ENCODE results near the gene TMPRSS6. TPM values are rescaled to one million over a fixed set of nuclear protein-coding genes. Genes with fewer than 3 reads are reported as not detected.

The TMPRSS6 gene
- total RNA-seq, 1 donor from 2014 or later: not detected

DNA sequence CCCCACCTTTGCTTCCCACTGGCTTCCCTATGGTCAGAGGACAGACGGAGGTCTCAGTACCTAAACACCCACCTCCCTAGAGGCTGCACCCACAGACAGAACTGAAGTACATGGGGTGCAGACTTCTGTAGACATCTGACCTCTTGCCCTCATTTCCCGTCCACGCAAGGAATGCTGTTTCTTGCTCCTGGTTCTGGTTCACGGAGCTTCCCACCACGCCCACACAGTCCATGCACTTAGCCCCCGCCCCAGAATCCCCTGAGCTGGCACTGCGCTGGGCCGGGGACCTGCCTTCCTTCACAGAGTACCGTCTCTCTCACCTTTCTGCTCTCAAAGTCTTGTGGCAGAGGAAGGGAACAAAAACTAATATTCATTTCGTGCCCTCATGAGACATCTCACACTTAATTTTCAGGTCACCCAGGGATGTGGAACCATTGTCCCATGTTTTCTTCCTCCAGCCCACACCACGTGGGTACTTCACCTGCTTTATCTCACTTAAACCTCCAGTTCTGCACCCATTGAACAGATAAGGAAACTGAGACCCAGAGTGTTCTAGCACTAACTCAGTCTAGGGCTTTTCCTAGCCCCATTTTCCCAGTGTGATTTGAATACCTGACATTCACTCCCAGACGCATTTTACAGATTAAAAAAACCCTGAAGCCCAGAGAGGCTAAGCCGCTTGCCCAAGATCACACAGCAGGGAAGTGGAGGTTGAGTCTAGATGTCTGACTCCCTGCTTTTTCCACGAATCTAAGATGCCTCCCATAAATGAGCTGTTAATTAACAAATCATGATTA lies 5.7 kb downstream of the TMPRSS6 start:
- intact Hi-C loops (cut with micrococcal nuclease): no loop called here
- Histone ChIP-seq H3K36me3 (no peaks in the 10 kb centered on the region), H3K4me1 (no peaks in the 10 kb centered on the region), H3K9me3 (replicated peaks) (no peaks in the 10 kb centered on the region), H3K27me3 (ENCODE audit: low read depth) (peaks cover 55% of the 10 kb centered on the region), H3K27ac (replicated peaks) (no peak overlapping the region), H3K4me3 (no peak overlapping the region)
- TF ChIP-seq, protein P1, sequence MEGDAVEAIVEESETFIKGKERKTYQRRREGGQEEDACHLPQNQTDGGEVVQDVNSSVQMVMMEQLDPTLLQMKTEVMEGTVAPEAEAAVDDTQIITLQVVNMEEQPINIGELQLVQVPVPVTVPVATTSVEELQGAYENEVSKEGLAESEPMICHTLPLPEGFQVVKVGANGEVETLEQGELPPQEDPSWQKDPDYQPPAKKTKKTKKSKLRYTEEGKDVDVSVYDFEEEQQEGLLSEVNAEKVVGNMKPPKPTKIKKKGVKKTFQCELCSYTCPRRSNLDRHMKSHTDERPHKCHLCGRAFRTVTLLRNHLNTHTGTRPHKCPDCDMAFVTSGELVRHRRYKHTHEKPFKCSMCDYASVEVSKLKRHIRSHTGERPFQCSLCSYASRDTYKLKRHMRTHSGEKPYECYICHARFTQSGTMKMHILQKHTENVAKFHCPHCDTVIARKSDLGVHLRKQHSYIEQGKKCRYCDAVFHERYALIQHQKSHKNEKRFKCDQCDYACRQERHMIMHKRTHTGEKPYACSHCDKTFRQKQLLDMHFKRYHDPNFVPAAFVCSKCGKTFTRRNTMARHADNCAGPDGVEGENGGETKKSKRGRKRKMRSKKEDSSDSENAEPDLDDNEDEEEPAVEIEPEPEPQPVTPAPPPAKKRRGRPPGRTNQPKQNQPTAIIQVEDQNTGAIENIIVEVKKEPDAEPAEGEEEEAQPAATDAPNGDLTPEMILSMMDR (IDR thresholded peaks at IDR 0.05; ENCODE audit: borderline replicate concordance): no peak
- DNase-seq: no peak

- TF ChIP-seq, protein P1 (IDR thresholded peaks at IDR 0.05; ENCODE audit: borderline replicate concordance): no peak
- intact Hi-C loops (cut with micrococcal nuclease): no loop called here
- peaks cover 62% of the 10 kb centered on the region for H3K27me3 ChIP-seq (ENCODE audit: low read depth)
- no peak overlapping the region for H3K27ac ChIP-seq (replicated peaks)
- no peak for DNase-seq
- H3K36me3 ChIP-seq: no peaks in the 10 kb centered on the region
- H3K4me1 ChIP-seq: no peaks in the 10 kb centered on the region
- H3K4me3 ChIP-seq: no peak overlapping the region
- no peaks in the 10 kb centered on the region for H3K9me3 ChIP-seq (replicated peaks)
Observed at GRCh38 chr22:37103151-37103550, 6.4 kb downstream of the TMPRSS6 start.

- Histone ChIP-seq H3K4me3 (no peak overlapping the region), H3K27ac (replicated peaks) (no peak overlapping the region), H3K36me3 (no peaks in the 10 kb centered on the region), H3K27me3 (ENCODE audit: low read depth) (peaks cover 76% of the 10 kb centered on the region), H3K4me1 (no peaks in the 10 kb centered on the region), H3K9me3 (replicated peaks) (no peaks in the 10 kb centered on the region)
- intact Hi-C loops (cut with micrococcal nuclease): no loop called here
- TF ChIP-seq, protein P1 (IDR thresholded peaks at IDR 0.05; ENCODE audit: borderline replicate concordance): no peak
- no peak for DNase-seq
Observed at GRCh38 chr22:37101311-37102066, 8.0 kb downstream of the TMPRSS6 start.

DNA sequence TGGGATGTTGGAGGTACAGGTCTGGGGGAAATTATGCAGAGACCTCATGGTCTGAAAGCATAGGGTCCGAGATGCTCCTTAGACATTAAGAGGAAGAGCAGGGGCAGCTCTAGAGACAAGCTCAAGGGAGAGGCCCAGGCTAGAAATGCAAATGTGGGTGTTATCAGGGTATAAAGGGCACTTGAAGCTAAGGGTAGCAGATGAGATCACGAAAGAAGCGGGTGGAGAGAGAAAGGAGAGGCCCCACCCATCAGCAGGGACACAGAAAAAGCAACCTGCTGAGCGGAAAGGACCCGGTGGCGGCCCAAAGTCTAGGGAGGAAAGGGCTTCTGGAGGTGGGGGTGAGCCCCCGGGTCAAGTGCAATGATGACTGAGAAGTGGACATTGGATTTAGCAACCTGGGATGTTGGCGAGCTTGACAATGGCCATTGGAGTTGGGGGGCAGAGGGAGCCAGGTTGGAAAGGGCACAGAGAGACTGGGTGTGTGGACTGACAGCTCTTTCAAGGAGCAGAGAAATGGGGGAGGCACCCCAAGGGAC lies 8.9 kb downstream of the TMPRSS6 start:
- Histone ChIP-seq H3K4me3 (no peak overlapping the region), H3K4me1 (no peaks in the 10 kb centered on the region), H3K9me3 (replicated peaks) (no peaks in the 10 kb centered on the region), H3K27me3 (ENCODE audit: low read depth) (peaks cover 84% of the 10 kb centered on the region), H3K27ac (replicated peaks) (no peak overlapping the region), H3K36me3 (no peaks in the 10 kb centered on the region)
- intact Hi-C loops (cut with micrococcal nuclease): no loop called here
- TF ChIP-seq, protein P1 (IDR thresholded peaks at IDR 0.05; ENCODE audit: borderline replicate concordance): no peak
- DNase-seq: no peak

- no peak overlapping the region for H3K27ac ChIP-seq (replicated peaks)
- H3K9me3 ChIP-seq (replicated peaks): no peaks in the 10 kb centered on the region
- H3K4me1 ChIP-seq: no peaks in the 10 kb centered on the region
- no peak overlapping the region for H3K4me3 ChIP-seq
- peaks cover 86% of the 10 kb centered on the region for H3K27me3 ChIP-seq (ENCODE audit: low read depth)
- no peak for DNase-seq
- intact Hi-C loops (cut with micrococcal nuclease): no loop called here
- H3K36me3 ChIP-seq: no peaks in the 10 kb centered on the region
- TF ChIP-seq, protein P1 (IDR thresholded peaks at IDR 0.05; ENCODE audit: borderline replicate concordance): peak; percentile 9
Observed at GRCh38 chr22:37098976-37099591, 10.4 kb downstream of the TMPRSS6 start.
